ENCODE data around the gene CD1C. TPM values are rescaled to one million over a fixed set of nuclear protein-coding genes. Genes with fewer than 3 reads are reported as not detected.

Gene CD1C
- total and polyA plus RNA-seq, 2 of the 8 experiments (the other 6 are each of a cell fraction or from before 2014, with no cell fraction given) = 0.06 to 0.35 TPM

- no peak overlapping the region for H2AFZ ChIP-seq (ENCODE audit: low read length)
- no peaks in the 10 kb centered on the region for H3K9me3 ChIP-seq (ENCODE audit: insufficient read depth in 2 of 2, low read depth in 1 of 2, low read length in 1 of 2)
- H3K4me1 ChIP-seq (replicated peaks in 1 of 4; ENCODE audit: control insufficient read depth in 3 of 4, insufficient read depth in 4 of 4, low read length in 3 of 4) = no peaks in the 10 kb centered on the region
- H4K8ac ChIP-seq (ENCODE audit: extremely low read depth, insufficient read depth, low read length) = no peak overlapping the region
- 82% methylated on average over 1 of the region's 1 CpG; no CpG with 5 or more reads in 1 of the 2 experiments for WGBS, 2 experiments (ENCODE audit: extremely low coverage in 1 of 2, insufficient coverage in 1 of 2, insufficient read length in 1 of 2, insufficient replicate concordance in 2 of 2, low coverage in 1 of 2, low lambda C conversion rate in 2 of 2, missing lambda C conversion rate in 1 of 2)
- no peak overlapping the region for H3K18ac ChIP-seq (ENCODE audit: extremely low read depth, low read length)
- no peak overlapping the region for H3K14ac ChIP-seq (ENCODE audit: insufficient read length)
- no peak overlapping the region for H2BK120ac ChIP-seq (replicated peaks; ENCODE audit: low read depth, low read length)
- no peaks in the 10 kb centered on the region for H3K23me2 ChIP-seq (ENCODE audit: low read depth, low read length)
- H2BK5ac ChIP-seq (ENCODE audit: low read depth, low read length) = no peak overlapping the region
- no peak for FAIRE-seq
- no peak overlapping the region for H4K91ac ChIP-seq (replicated peaks; ENCODE audit: insufficient read length, low read length)
- no peak for TF ChIP-seq TEAD4 (IDR thresholded peaks at IDR 0.05; ENCODE audit: low read depth, low read length)
- no peak for TF ChIP-seq ATF2 (IDR thresholded peaks at IDR 0.05; ENCODE audit: low read length)
- ChIA-PET CTCF (ENCODE audit: partially characterized antibody) (no interaction called here), POLR2A (ENCODE audit: partially characterized antibody) (no interaction called here)
- DNase-seq (ENCODE audit: low read depth in 1 of 2, low spot score in 2 of 2) = no peak
- H3K4ac ChIP-seq (replicated peaks; ENCODE audit: insufficient read length, low read depth, low read length) = no peak overlapping the region
- no peaks in the 10 kb centered on the region for H4K20me1 ChIP-seq (replicated peaks in 1 of 2; ENCODE audit: control insufficient read depth in 1 of 2, insufficient read depth in 2 of 2, low read length in 2 of 2)
- no peak overlapping the region for H3K4me2 ChIP-seq (ENCODE audit: insufficient read depth in 1 of 2, low read depth in 2 of 2, low read length in 2 of 2)
- no peak overlapping the region for H2BK20ac ChIP-seq (ENCODE audit: low read length)
- no peaks in the 10 kb centered on the region for H3K79me2 ChIP-seq (ENCODE audit: control insufficient read depth in 1 of 2, insufficient read depth in 2 of 2, low read length in 2 of 2)
- no peaks in the 10 kb centered on the region for H3K36me3 ChIP-seq (ENCODE audit: control insufficient read depth in 2 of 4, insufficient read depth in 4 of 4, low read length in 3 of 4)
- H2AK5ac ChIP-seq (ENCODE audit: low read depth, low read length) = no peak overlapping the region
- H3K27ac ChIP-seq (ENCODE audit: low read depth, low read length) = no peak overlapping the region
- H3K23ac ChIP-seq (ENCODE audit: insufficient read length) = no peak overlapping the region
- H3K4me3 ChIP-seq (ENCODE audit: extremely low read depth in 1 of 4, insufficient read depth in 2 of 4, low read depth in 3 of 4, low read length in 4 of 4) = no peak overlapping the region
- H3K27me3 ChIP-seq (replicated peaks in 1 of 4; ENCODE audit: control insufficient read depth in 3 of 4, extremely low read depth in 1 of 4, insufficient read depth in 3 of 4, low read length in 3 of 4) = no peaks in the 10 kb centered on the region
- H4K5ac ChIP-seq (ENCODE audit: insufficient read length, low read depth, low read length) = no peak overlapping the region
- H3K9ac ChIP-seq (replicated peaks in 1 of 4; ENCODE audit: extremely low read depth in 1 of 4, low read depth in 3 of 4, low read length in 3 of 4) = no peak overlapping the region
- no peaks in the 10 kb centered on the region for H3K79me1 ChIP-seq (ENCODE audit: low read depth, low read length)
- H3K56ac ChIP-seq (replicated peaks; ENCODE audit: insufficient read length, low read depth, low read length) = no peak overlapping the region
- H2BK12ac ChIP-seq (ENCODE audit: low read depth, low read length) = no peak overlapping the region
- H2BK15ac ChIP-seq (ENCODE audit: low read length) = no peak overlapping the region
Observed at GRCh38 chr1:158310623-158311022, 20.9 kb downstream of the CD1C start.
